ENCODE results near the gene KSR2.
"Not testable (repeated sequence)": the region's sequence is repeated elsewhere in the genome, so short reads cannot be mapped to it uniquely, and the experiment has no call there.

The KSR2 gene

GRCh38 chr12:117863002-117863709 lies 105.6 kb downstream of the KSR2 start:
- no peak overlapping the region for H3K4me2 ChIP-seq (ENCODE audit: low read length)
- H3K9me3 ChIP-seq (ENCODE audit: control insufficient read depth, insufficient read depth, low read length) = no peaks in the 10 kb centered on the region; the same call in 1 of the 2 replicates
- no peaks in the 10 kb centered on the region for H3K4me1 ChIP-seq (ENCODE audit: control insufficient read depth, low read length)

GRCh38 chr12:117861691-117862090 lies 107.1 kb downstream of the KSR2 start:
- Histone ChIP-seq H3K27me3 (ENCODE audit: control insufficient read depth, low read length) (no peaks in the 10 kb centered on the region), H3F3A (ENCODE audit: control insufficient read depth, insufficient read depth) (no peaks in the 10 kb centered on the region), H3K9me2 (replicated peaks; ENCODE audit: control insufficient read depth, low read length) (no peaks in the 10 kb centered on the region), H3K27ac (ENCODE audit: low read depth, low read length) (no peak overlapping the region), H3K9me3 (ENCODE audit: control insufficient read depth, insufficient read depth, low read length) (no peaks in the 10 kb centered on the region), H3K4me1 (ENCODE audit: control insufficient read depth, low read length) (no peaks in the 10 kb centered on the region), H3K4me3 (ENCODE audit: low read length) (no peak overlapping the region), H3K4me2 (ENCODE audit: low read length) (no peak overlapping the region), H4K20me1 (ENCODE audit: control insufficient read depth, insufficient read depth, low read depth, low read length) (no peaks in the 10 kb centered on the region), H3K36me3 (ENCODE audit: control insufficient read depth, low read length) (no peaks in the 10 kb centered on the region), H3K79me2 (ENCODE audit: control insufficient read depth, low read length) (no peaks in the 10 kb centered on the region)
- TF ChIP-seq CTCF (IDR thresholded peaks at IDR 0.05; ENCODE audit: low read depth, low read length, poor library complexity, severe bottlenecking) = no peak
- no peak for TF ChIP-seq EZH2phosphoT487 (IDR thresholded peaks at IDR 0.05; ENCODE audit: borderline replicate concordance, low read length)

More at GRCh38 chr12:117863002-117863709, 105.6 kb downstream of the KSR2 start:
- Histone ChIP-seq H3K79me2 (ENCODE audit: control insufficient read depth, low read length) (no peaks in the 10 kb centered on the region), H3K9me2 (replicated peaks; ENCODE audit: control insufficient read depth, low read length) (no peaks in the 10 kb centered on the region), H3K27ac (ENCODE audit: low read depth, low read length) (no peak overlapping the region), H4K20me1 (ENCODE audit: control insufficient read depth, insufficient read depth, low read depth, low read length) (no peaks in the 10 kb centered on the region), H3K4me3 (ENCODE audit: low read length) (no peak overlapping the region), H3K27me3 (ENCODE audit: control insufficient read depth, low read length) (no peaks in the 10 kb centered on the region), H3F3A (ENCODE audit: control insufficient read depth, insufficient read depth) (no peaks in the 10 kb centered on the region), H3K36me3 (ENCODE audit: control insufficient read depth, low read length) (no peaks in the 10 kb centered on the region)
- TF ChIP-seq EZH2phosphoT487 (IDR thresholded peaks at IDR 0.05; ENCODE audit: borderline replicate concordance, low read length) (no peak), CTCF (IDR thresholded peaks at IDR 0.05; ENCODE audit: low read depth, low read length, poor library complexity, severe bottlenecking) (no peak)

GRCh38 chr12:117860787-117861290 lies 108.0 kb downstream of the KSR2 start:
- not testable (repeated sequence) for H3K9me2 ChIP-seq (replicated peaks; ENCODE audit: control insufficient read depth, low read length); H4K20me1 ChIP-seq (ENCODE audit: control insufficient read depth, insufficient read depth, low read depth, low read length)

GRCh38 chr12:117860111-117860510 lies 108.7 kb downstream of the KSR2 start:
- Histone ChIP-seq H3K4me3 (ENCODE audit: low read length) (no peak overlapping the region), H3K79me2 (ENCODE audit: control insufficient read depth, low read length) (no peaks in the 10 kb centered on the region), H3K4me2 (ENCODE audit: low read length) (no peak overlapping the region), H3K4me1 (ENCODE audit: control insufficient read depth, low read length) (no peaks in the 10 kb centered on the region), H3K27ac (ENCODE audit: low read depth, low read length) (no peak overlapping the region), H4K20me1 (ENCODE audit: control insufficient read depth, insufficient read depth, low read depth, low read length) (no peaks in the 10 kb centered on the region), H3K9me3 (ENCODE audit: control insufficient read depth, insufficient read depth, low read length) (no peaks in the 10 kb centered on the region), H3F3A (ENCODE audit: control insufficient read depth, insufficient read depth) (no peaks in the 10 kb centered on the region), H3K9me2 (replicated peaks; ENCODE audit: control insufficient read depth, low read length) (no peaks in the 10 kb centered on the region), H3K36me3 (ENCODE audit: control insufficient read depth, low read length) (no peaks in the 10 kb centered on the region), H3K27me3 (ENCODE audit: control insufficient read depth, low read length) (no peaks in the 10 kb centered on the region)
- TF ChIP-seq EZH2phosphoT487 (IDR thresholded peaks at IDR 0.05; ENCODE audit: borderline replicate concordance, low read length) (no peak), CTCF (IDR thresholded peaks at IDR 0.05; ENCODE audit: low read depth, low read length, poor library complexity, severe bottlenecking) (no peak)

More at GRCh38 chr12:117860787-117861290, 108.0 kb downstream of the KSR2 start:
- not testable (repeated sequence) for H3K27me3 ChIP-seq (ENCODE audit: control insufficient read depth, low read length); H3K4me2 ChIP-seq (ENCODE audit: low read length); H3K4me3 ChIP-seq (ENCODE audit: low read length); H3K9me3 ChIP-seq (ENCODE audit: control insufficient read depth, insufficient read depth, low read length); H3K4me1 ChIP-seq (ENCODE audit: control insufficient read depth, low read length); H3K27ac ChIP-seq (ENCODE audit: low read depth, low read length); H3F3A ChIP-seq (ENCODE audit: control insufficient read depth, insufficient read depth); H3K36me3 ChIP-seq (ENCODE audit: control insufficient read depth, low read length); H3K79me2 ChIP-seq (ENCODE audit: control insufficient read depth, low read length)
